HG02763 (cell line): Measurements from ENCODE around the gene MRM3.
"Not testable (repeated sequence)": the region's sequence is repeated elsewhere in the genome, so short reads cannot be mapped to it uniquely, and the experiment has no call there.

Experiments
- ATAC-seq: cut with Tn5 transposase; IDR thresholded peaks from one replicate; pipeline ENCODE4 v1.9.1; 2021; ENCODE audit warnings: mild to moderate bottlenecking, moderate library complexity; ENCODE audit not compliant: unreplicated experiment

The MRM3 gene, protein sequence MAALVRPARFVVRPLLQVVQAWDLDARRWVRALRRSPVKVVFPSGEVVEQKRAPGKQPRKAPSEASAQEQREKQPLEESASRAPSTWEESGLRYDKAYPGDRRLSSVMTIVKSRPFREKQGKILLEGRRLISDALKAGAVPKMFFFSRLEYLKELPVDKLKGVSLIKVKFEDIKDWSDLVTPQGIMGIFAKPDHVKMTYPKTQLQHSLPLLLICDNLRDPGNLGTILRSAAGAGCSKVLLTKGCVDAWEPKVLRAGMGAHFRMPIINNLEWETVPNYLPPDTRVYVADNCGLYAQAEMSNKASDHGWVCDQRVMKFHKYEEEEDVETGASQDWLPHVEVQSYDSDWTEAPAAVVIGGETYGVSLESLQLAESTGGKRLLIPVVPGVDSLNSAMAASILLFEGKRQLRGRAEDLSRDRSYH

DNA sequence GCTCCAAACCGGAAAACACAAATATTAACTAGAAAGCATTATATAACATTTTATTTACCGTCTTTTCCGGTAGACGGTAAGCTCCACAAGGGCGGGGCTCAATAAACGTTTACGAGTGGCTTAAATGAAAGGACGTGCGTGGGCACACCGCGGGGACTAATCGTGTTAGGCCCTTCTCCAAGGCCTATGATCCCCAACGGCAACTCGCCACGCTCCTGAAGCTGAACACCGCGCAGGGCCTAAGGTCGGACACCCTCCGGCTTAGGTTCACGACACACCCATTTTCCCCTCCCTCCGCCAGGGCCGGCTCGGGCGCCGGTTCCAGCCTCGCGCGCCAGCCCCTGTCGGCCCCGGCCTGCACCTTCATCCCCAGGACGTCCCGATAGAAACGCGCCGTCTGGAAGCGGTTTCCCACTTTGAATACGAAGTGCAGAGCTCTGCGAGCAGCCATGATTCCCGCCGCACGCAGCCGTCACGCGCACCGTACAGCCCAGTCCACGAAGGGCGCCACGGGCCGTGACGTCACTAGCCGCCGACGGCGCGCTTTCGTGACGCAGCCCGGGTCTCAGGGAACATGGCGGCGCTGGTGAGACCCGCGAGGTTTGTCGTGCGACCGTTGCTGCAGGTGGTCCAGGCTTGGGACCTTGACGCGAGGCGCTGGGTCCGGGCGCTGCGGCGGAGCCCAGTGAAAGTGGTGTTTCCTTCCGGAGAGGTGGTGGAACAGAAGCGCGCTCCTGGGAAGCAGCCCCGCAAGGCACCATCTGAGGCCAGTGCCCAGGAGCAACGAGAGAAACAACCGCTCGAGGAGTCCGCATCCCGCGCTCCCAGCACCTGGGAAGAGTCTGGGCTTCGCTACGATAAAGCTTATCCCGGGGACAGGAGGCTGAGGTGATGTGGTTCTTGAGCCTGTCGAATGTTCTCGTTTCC is at the start of gene MRM3, which contains the start of gene GLOD4:
Gene MRM3 (plus strand): TSS at position 549 of the 927 bp plus-strand sequence. CDS start 26 bp downstream, at position 575.
Gene GLOD4 (minus strand): TSS at position 476 of the 927 bp plus-strand sequence. CDS start 25 bp downstream, at position 451.
- peak; percentile 90 for ATAC-seq

- ATAC-seq = peak; percentile 31
Measured at GRCh38 chr17:732902-733720, 49.0 kb upstream of the MRM3 start.

GRCh38 chr17:733743-734142 is 48.4 kb upstream of the MRM3 start:
- no peak for ATAC-seq

GRCh38 chr17:737561-738113 is 44.5 kb upstream of the MRM3 start:
- ATAC-seq = no peak

DNA sequence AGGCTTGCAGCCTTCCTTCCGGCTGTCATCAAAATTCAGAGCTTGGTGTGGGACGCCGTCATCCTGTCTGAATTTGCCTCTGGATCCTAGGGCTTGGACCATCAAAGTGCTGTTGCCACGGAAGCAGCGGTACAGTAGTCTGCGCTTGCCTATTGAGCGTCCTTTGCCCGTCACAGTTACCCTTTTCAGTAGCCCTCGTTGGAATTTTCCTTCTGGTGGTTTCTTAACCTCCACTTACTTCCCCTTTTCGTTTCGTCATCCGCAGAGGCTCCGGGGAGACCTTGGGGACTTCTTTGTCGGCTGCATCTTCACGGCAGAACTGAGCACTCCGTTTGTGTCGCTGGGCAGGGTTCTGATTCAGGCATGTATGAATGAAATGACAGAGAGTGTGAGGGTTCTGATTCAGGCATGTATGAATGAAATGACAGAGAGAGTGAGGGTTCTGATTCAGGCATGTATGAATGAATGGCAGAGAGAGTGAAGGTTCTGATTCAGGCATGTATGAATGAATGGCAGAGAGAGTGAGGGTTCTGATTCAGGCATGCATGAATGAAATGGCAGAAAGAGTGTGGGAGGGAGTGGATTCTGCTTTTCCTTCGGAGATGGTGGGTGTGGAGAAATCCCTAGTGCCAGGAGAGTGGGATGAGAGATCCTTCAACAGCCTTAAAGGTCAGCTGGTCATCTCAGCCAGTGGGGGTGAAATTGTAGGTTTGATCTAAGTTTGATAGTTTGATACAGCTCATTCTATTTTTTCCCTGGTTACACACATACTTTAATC is 41.7 kb upstream of the MRM3 start:
- peak; percentile 57 for ATAC-seq

DNA sequence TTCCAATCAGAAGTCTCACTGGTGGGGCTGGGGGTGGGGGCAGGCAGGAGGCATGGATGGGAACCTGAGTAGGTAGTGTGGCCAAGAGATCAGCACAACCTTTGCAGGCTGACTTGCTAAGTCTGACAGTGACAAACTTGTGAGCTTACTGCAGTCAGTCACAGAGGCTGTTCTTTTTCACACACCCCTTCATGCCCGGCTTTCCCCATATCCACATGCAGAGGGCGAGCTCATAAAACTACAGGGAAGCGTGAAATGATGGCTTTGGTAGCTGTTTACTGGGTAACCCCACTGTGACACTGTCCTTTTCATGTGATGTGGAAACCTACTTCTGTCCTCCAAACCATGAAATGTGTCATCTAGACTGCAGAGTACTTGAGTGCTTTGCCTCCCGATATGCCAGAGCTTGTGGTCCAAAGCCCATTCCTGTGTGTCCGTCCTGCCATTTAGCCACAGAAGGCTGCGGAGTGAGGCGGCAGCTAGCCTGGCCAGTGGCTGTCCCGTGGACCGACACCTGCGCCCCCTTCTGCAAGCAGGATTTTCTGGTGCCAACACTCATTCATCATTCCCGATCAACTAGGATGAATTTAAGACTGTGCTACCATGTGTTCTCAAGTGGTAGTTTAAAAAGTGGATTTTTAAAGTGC is 39.9 kb upstream of the MRM3 start:
- no peak for ATAC-seq

GRCh38 chr17:743139-743538 is 39.0 kb upstream of the MRM3 start:
- no peak for ATAC-seq

GRCh38 chr17:744937-745336 is 37.2 kb upstream of the MRM3 start:
- no peak for ATAC-seq

DNA sequence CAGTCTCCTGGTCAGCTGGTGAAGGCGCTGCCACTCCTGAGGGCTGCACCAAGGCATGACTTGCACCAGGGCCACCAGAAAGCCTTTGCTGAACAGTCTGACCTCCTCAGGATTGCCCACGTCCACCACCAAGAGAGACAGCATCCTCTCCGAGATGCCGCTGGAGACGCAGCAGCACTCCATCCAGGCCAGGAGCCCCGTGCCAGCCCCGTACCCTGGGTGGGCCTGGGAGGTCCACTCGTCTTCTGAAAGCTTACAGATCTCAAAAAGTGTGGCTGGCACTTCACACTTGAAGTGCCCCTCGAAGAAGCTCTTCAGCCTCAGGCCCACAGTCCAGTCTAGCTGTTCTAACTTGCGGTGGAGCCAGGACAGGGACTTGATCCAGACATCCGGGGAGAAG is 36.7 kb upstream of the MRM3 start:
- ATAC-seq = no peak

- no peak for ATAC-seq
Measured at GRCh38 chr17:746181-746580, 36.0 kb upstream of the MRM3 start.

GRCh38 chr17:746783-747629 is 35.1 kb upstream of the MRM3 start:
- ATAC-seq = no peak

- not testable (repeated sequence) for ATAC-seq
Measured at GRCh38 chr17:748604-749003, 33.5 kb upstream of the MRM3 start.

GRCh38 chr17:749359-749758 is 32.8 kb upstream of the MRM3 start:
- ATAC-seq = not testable (repeated sequence)

DNA sequence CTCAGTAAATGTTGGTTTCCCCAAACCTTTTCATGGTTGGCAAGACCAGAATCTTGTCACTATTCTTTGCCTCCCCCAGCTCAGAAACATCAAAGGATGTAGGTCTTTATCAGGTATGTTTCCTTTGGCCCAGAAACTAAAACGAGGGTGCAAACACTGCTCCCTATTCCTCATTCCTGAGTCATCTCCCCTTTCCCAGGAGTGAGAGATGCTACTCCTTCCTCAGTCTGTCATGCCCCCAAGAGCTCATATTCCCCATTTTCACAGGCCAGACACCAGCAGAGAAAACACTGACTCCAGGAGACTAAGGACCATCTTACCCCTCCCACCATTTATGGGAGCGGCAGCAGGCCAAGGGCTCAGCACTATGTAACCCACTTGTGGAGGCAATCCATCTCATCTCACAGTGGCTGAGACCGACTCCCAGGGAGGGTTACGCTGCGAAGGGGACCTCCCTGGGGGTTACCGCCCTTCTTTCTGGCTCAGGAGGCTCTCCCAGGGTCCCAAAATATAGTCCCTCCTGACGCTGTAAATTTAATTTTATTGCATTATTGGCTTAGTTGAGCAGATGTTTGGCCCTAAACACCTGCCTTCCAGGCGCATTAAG is 31.6 kb upstream of the MRM3 start:
- ATAC-seq = no peak

DNA sequence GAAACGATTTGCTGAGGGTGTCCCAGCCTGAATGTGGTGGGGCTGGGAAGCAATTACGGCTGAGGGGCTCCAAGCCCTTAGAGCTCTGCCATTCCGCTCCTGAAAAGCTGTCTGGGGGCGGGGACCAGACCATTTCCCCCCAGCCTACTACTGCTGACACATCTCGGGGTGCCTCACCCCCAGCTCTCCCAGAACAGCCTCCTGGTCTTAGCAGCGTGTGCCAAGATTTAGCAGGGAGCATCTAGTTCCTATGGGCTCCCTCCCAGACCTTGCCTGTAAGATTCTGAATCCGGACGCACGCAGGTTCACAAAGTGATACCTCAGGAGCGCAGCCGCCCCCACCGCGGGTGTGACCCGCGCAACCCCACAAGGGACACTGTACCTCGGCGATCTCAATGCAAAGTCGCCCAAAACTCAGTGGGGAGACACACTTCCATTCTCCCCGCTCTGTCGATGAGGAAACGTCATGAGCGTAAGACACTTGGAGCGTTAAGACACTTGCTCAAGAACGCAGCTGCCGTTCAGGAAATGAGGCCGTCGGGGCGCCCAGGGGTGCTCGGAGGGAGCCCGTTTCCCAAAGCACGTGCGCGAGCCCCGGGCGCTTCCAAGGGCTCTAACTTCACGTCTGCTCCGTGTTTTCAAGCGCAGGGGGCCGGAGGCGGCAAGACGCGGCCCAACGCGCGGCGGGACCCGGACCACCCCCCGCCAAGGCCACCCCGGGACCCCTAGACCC is 30.7 kb upstream of the MRM3 start:
- ATAC-seq = peak; percentile 25

DNA sequence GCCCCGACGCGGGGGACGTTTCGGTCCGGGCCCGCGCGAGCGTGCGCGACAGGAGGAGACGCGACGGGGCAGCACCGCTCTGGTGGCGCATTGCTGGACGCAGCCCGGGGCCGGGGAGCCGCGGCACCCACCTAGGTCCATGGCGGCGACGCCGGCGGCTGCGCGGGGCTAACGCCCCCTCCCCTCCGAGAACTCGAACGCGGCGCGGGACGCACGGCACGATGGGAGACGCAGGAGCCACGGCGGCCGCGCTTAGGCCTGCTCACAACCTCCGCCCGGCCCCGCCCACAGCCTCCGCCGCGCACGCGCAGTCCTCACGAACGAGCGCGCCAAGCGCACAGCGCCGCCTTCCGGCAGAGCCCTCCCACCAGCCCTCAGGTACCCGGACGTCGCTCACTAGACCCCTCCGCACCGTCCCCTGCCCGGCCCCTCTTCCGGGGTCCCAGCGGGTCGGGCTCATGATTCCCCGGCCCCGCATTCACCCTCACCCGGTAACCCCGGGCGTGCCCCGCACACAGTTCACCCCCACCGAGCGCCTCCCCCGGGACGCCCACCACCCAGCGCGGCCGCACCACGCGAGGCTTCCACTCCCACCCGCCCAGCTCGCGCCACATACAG is 30.0 kb upstream of the MRM3 start, which contains the start of gene GEMIN4:
Gene GEMIN4 (minus strand): TSS at position 263 of the 618 bp plus-strand sequence. CDS start 122 bp downstream, at position 141.
- peak; percentile 84 for ATAC-seq
